Trophoblast cell (in vitro differentiated cells and primary cell): ENCODE results near the gene TLL1.

Experiments
- DNase-seq, 2 donors: peaks; one replicate each; pipeline ENCODE4 v3.0.0-alpha.2; 2016
- H2AFZ ChIP-seq: 2 replicates; pipeline ENCODE4 v1.6.1; 2013; ENCODE audit warnings: low read length, moderate library complexity, mild to moderate bottlenecking; ENCODE audit not compliant: insufficient read depth, poor library complexity
- H2AK5ac ChIP-seq: 2 replicates; pipeline ENCODE4 v1.6.1; 2013; ENCODE audit warnings: mild to moderate bottlenecking, low read length
- H2BK120ac ChIP-seq: 2 replicates; pipeline ENCODE4 v1.6.1; 2013; ENCODE audit warnings: low read length, mild to moderate bottlenecking, moderate library complexity; ENCODE audit not compliant: insufficient read depth, poor library complexity
- H2BK12ac ChIP-seq: 2 replicates; pipeline ENCODE4 v1.6.1; 2013; ENCODE audit warnings: mild to moderate bottlenecking, low read length, moderate library complexity
- H2BK5ac ChIP-seq: 2 replicates; pipeline ENCODE4 v1.6.1; 2013; ENCODE audit warnings: low read length, low read depth, moderate library complexity, mild to moderate bottlenecking; ENCODE audit not compliant: poor library complexity
- H3K14ac ChIP-seq: 2 replicates; pipeline ENCODE4 v1.6.1; 2013; ENCODE audit warnings: mild to moderate bottlenecking, low read length
- H3K18ac ChIP-seq: 2 replicates; pipeline ENCODE4 v1.6.1; 2013; ENCODE audit warnings: mild to moderate bottlenecking, low read length
- H3K23ac ChIP-seq: 2 replicates; pipeline ENCODE4 v1.6.1; 2013; ENCODE audit warnings: low read length
- H3K27ac ChIP-seq: 2 replicates; pipeline ENCODE4 v1.5.1; 2013; ENCODE audit warnings: low read depth, mild to moderate bottlenecking, inconsistent platforms, low read length, moderate library complexity
- H3K27me3 ChIP-seq: 2 replicates; pipeline ENCODE4 v1.6.1; 2013; ENCODE audit warnings: inconsistent platforms, mild to moderate bottlenecking, low read length, moderate library complexity; ENCODE audit not compliant: insufficient read depth
- H3K36me3 ChIP-seq, 2 experiments: 1 replicate in 1 of 2; 2 replicates in 1 of 2; pipeline ENCODE4 v1.6.1; 2013; ENCODE audit warnings: low read length in 2 of 2, mild to moderate bottlenecking in 2 of 2, moderate library complexity in 1 of 2; ENCODE audit not compliant: insufficient read depth in 2 of 2, control insufficient read depth in 1 of 2
- H3K4ac ChIP-seq: 2 replicates; pipeline ENCODE4 v1.6.1; 2013; ENCODE audit warnings: low read depth, mild to moderate bottlenecking, low read length, moderate library complexity
- H3K4me1 ChIP-seq, 2 experiments: 1 replicate in 1 of 2; 2 replicates in 1 of 2; pipeline ENCODE4 v1.6.1; 2013; ENCODE audit warnings: low read length in 2 of 2, mild to moderate bottlenecking in 2 of 2, moderate library complexity in 1 of 2; ENCODE audit not compliant: insufficient read depth in 2 of 2, control insufficient read depth in 1 of 2
- H3K4me2 ChIP-seq: 2 replicates; pipeline ENCODE4 v1.6.1; 2013; ENCODE audit warnings: inconsistent platforms, mild to moderate bottlenecking, low read length, moderate library complexity
- H3K4me3 ChIP-seq: 2 replicates; pipeline ENCODE4 v1.5.1; 2013; ENCODE audit warnings: mild to moderate bottlenecking, low read depth, low read length, inconsistent platforms
- H3K79me1 ChIP-seq: one replicate; pipeline ENCODE4 v1.6.1; 2013; ENCODE audit warnings: low read length
- H3K79me2 ChIP-seq: 2 replicates; pipeline ENCODE4 v1.6.1; 2013; ENCODE audit warnings: low read length, mild to moderate bottlenecking; ENCODE audit not compliant: control insufficient read depth, insufficient read depth, poor library complexity
- H3K9ac ChIP-seq: 2 replicates; pipeline ENCODE4 v1.6.1; 2013; ENCODE audit warnings: mild to moderate bottlenecking, low read length
- H3K9me3 ChIP-seq: 2 replicates; pipeline ENCODE4 v1.6.1; 2013; ENCODE audit warnings: low read depth, mild to moderate bottlenecking, control low read depth, inconsistent platforms, low read length; ENCODE audit not compliant: insufficient read depth
- H4K12ac ChIP-seq: 2 replicates; pipeline ENCODE4 v1.6.1; 2013; ENCODE audit warnings: low read depth, mild to moderate bottlenecking, low read length, moderate library complexity
- H4K8ac ChIP-seq: 2 replicates; pipeline ENCODE4 v1.6.1; 2013; ENCODE audit warnings: low read depth, mild to moderate bottlenecking, low read length, moderate library complexity
- H4K91ac ChIP-seq: one replicate; pipeline ENCODE4 v1.6.1; 2013; ENCODE audit warnings: low read depth, mild to moderate bottlenecking, low read length, moderate library complexity
- WGBS: extraction: QIAGEN DNeasy Blood & Tissue Kit; methylation state at CpG from one replicate; pipeline ENCODE4 v1.1.7; 2013; ENCODE audit warnings: missing lambda C conversion rate; ENCODE audit not compliant: insufficient read length, insufficient coverage; ENCODE audit errors: extremely low coverage; 5-methylcytosine and 5-hydroxymethylcytosine counted together

Gene TLL1

DNA sequence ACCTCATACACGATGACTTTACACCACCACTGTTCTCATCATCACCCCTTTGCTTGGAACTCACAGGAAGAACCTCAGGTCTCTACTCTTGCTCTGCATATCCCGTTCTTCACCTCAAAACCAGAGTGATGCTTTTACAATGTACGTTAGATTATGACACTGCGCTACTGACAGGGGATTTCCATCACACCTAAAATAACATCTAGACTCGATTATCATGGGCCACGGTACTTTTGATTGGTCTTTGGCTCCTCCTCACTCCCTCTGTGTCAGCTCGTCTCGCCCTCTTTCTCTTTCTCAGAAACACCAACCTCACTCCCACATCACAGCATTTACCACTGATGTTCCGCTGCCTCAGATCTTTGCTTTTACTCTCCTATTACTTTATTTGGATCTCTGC, 172.4 kb downstream of the TLL1 start:
- H2AK5ac ChIP-seq = no peak overlapping the region
- H2BK120ac ChIP-seq = no peak overlapping the region
- H2BK12ac ChIP-seq = no peak overlapping the region
- no CpG with 5 or more reads among the region's 9 CpGs for WGBS
- no peak for DNase-seq
- no peak overlapping the region for H3K4ac ChIP-seq
- H3K23ac ChIP-seq = no peak overlapping the region
- H2AFZ ChIP-seq = no peak overlapping the region
- H3K9me3 ChIP-seq = no peaks in the 10 kb centered on the region
- H3K4me2 ChIP-seq = no peak overlapping the region
- H3K9ac ChIP-seq = no peak overlapping the region
- no peaks in the 10 kb centered on the region for H3K36me3 ChIP-seq
- no peak overlapping the region for H4K8ac ChIP-seq
- no peak overlapping the region for H3K4me3 ChIP-seq
- no peaks in the 10 kb centered on the region for H3K4me1 ChIP-seq
- H4K12ac ChIP-seq = no peak overlapping the region
- H3K27me3 ChIP-seq = no peaks in the 10 kb centered on the region
- no peak overlapping the region for H3K14ac ChIP-seq
- no peaks in the 10 kb centered on the region for H3K79me1 ChIP-seq
- no peaks in the 10 kb centered on the region for H3K79me2 ChIP-seq
- H3K27ac ChIP-seq = no peak overlapping the region
- H4K91ac ChIP-seq = no peak overlapping the region
- no peak overlapping the region for H2BK5ac ChIP-seq
- no peak overlapping the region for H3K18ac ChIP-seq

DNA sequence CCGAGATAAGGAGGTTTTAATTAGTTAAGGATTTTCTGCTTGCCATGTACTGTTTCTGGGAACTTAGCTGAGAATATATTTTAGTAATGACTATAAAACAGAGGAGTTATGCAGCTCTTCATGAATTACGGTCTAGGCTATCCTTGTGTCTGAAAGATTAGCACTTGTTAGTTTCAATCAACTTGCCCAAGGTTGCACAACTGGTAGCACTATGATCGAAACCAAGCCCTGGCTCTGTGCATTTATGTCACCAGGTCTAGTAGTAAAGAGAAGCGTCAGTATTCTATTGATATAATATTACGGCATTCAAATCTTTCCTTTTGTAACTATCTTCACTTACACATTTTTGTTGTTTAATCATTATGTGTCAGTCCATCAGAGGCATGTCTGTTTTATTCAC, 176.0 kb downstream of the TLL1 start:
- Histone ChIP-seq H3K4me1 (no peaks in the 10 kb centered on the region), H3K9me3 (no peaks in the 10 kb centered on the region), H2BK120ac (no peak overlapping the region), H3K23ac (no peak overlapping the region), H3K4me2 (no peak overlapping the region), H4K8ac (no peak overlapping the region), H4K12ac (no peak overlapping the region), H2BK5ac (no peak overlapping the region), H3K27me3 (no peaks in the 10 kb centered on the region), H2BK12ac (no peak overlapping the region), H3K79me2 (no peaks in the 10 kb centered on the region), H3K9ac (no peak overlapping the region), H3K36me3 (no peaks in the 10 kb centered on the region), H3K4me3 (no peak overlapping the region), H3K27ac (no peak overlapping the region), H3K79me1 (no peaks in the 10 kb centered on the region), H3K4ac (no peak overlapping the region), H3K14ac (no peak overlapping the region), H2AFZ (no peak overlapping the region), H2AK5ac (no peak overlapping the region), H3K18ac (no peak overlapping the region), H4K91ac (no peak overlapping the region)
- no peak for DNase-seq
- WGBS = no CpG with 5 or more reads among the region's 5 CpGs

DNA sequence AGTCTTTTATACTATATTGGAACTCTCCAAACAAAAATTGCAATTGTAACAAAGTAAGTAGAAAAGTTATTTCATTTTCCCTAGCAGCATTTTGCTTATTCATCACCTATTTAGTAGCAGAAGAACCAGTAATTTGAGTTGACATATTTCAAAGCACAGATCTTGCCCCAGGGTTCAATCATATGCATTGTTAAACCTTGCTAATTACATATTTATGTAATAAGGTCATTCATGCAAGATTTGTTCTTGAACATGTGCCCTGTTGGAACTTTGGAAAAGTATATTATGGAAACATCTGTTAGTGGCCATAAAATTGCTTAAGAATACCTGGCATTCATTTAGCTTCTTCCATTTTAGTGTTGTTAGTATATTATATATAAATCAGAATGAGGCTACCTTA, 191.7 kb downstream of the TLL1 start:
- no peak overlapping the region for H3K14ac ChIP-seq
- no peak overlapping the region for H4K91ac ChIP-seq
- no peak overlapping the region for H4K12ac ChIP-seq
- no peak overlapping the region for H2BK12ac ChIP-seq
- H3K18ac ChIP-seq = no peak overlapping the region
- no peaks in the 10 kb centered on the region for H3K27me3 ChIP-seq
- no peaks in the 10 kb centered on the region for H3K36me3 ChIP-seq
- no peak overlapping the region for H2BK5ac ChIP-seq
- no peak overlapping the region for H3K4ac ChIP-seq
- no peaks in the 10 kb centered on the region for H3K79me1 ChIP-seq
- no peak overlapping the region for H2BK120ac ChIP-seq
- H3K27ac ChIP-seq = no peak overlapping the region
- no peak overlapping the region for H3K23ac ChIP-seq
- no peak overlapping the region for H4K8ac ChIP-seq
- no peak overlapping the region for H2AK5ac ChIP-seq
- H3K9ac ChIP-seq = no peak overlapping the region
- peak; percentile 75 to 96 for DNase-seq
- H2AFZ ChIP-seq = no peak overlapping the region
- no peaks in the 10 kb centered on the region for H3K79me2 ChIP-seq
- no peaks in the 10 kb centered on the region for H3K9me3 ChIP-seq
- no peak overlapping the region for H3K4me2 ChIP-seq
- H3K4me1 ChIP-seq = no peaks in the 10 kb centered on the region
- no peak overlapping the region for H3K4me3 ChIP-seq

GRCh38 chr4:166065324-166065723, 192.3 kb downstream of the TLL1 start:
- H2BK120ac ChIP-seq = no peak overlapping the region
- no peak overlapping the region for H4K91ac ChIP-seq
- H3K4me1 ChIP-seq = no peaks in the 10 kb centered on the region
- no peak overlapping the region for H2AK5ac ChIP-seq
- H3K27ac ChIP-seq = no peak overlapping the region
- no peaks in the 10 kb centered on the region for H3K79me2 ChIP-seq
- H2BK12ac ChIP-seq = no peak overlapping the region
- no CpG with 5 or more reads among the region's 2 CpGs for WGBS
- H3K18ac ChIP-seq = no peak overlapping the region
- no peak overlapping the region for H3K4ac ChIP-seq
- peak in 1 of 2 donors; percentile 25 for DNase-seq
- no peak overlapping the region for H3K9ac ChIP-seq
- H3K14ac ChIP-seq = no peak overlapping the region
- H2BK5ac ChIP-seq = no peak overlapping the region
- no peaks in the 10 kb centered on the region for H3K79me1 ChIP-seq
- no peak overlapping the region for H3K4me3 ChIP-seq
- no peaks in the 10 kb centered on the region for H3K27me3 ChIP-seq
- no peak overlapping the region for H4K12ac ChIP-seq
- H3K23ac ChIP-seq = no peak overlapping the region
- H4K8ac ChIP-seq = no peak overlapping the region
- H3K9me3 ChIP-seq = no peaks in the 10 kb centered on the region
- no peak overlapping the region for H3K4me2 ChIP-seq
- H2AFZ ChIP-seq = no peak overlapping the region
- H3K36me3 ChIP-seq = no peaks in the 10 kb centered on the region

GRCh38 chr4:166066936-166067335, 193.9 kb downstream of the TLL1 start:
- Histone ChIP-seq H3K23ac (no peak overlapping the region), H3K4me3 (no peak overlapping the region), H4K91ac (no peak overlapping the region), H4K12ac (no peak overlapping the region), H3K14ac (no peak overlapping the region), H3K36me3 (no peaks in the 10 kb centered on the region), H2AK5ac (no peak overlapping the region), H3K4me1 (no peaks in the 10 kb centered on the region), H3K9ac (no peak overlapping the region), H3K27me3 (no peaks in the 10 kb centered on the region), H3K79me1 (no peaks in the 10 kb centered on the region), H2BK12ac (no peak overlapping the region), H2BK120ac (no peak overlapping the region), H4K8ac (no peak overlapping the region), H3K18ac (no peak overlapping the region), H2BK5ac (no peak overlapping the region), H3K79me2 (no peaks in the 10 kb centered on the region), H2AFZ (no peak overlapping the region), H3K4ac (no peak overlapping the region), H3K9me3 (no peaks in the 10 kb centered on the region), H3K27ac (no peak overlapping the region), H3K4me2 (no peak overlapping the region)
- no peak for DNase-seq
- WGBS = no CpG with 5 or more reads among the region's 1 CpG
